Liver (tissue), 9 donors: ENCODE data around the gene GTF3C5. TPM values are rescaled to one million over a fixed set of nuclear protein-coding genes. Genes with fewer than 3 reads are reported as not detected.

Experiments used
- DNase-seq: peaks from one replicate; pipeline ENCODE4 v3.0.0-alpha.2; 2017; ENCODE audit warnings: low spot score
- H3K27ac ChIP-seq, 2 donors: one replicate each; pipeline ENCODE4 v1.7.0; 2013; ENCODE audit warnings: inconsistent platforms in 2 of 2, low read length in 2 of 2, control low read depth in 1 of 2, low read depth in 1 of 2, mild to moderate bottlenecking in 1 of 2
- H3K27me3 ChIP-seq, 4 donors: one replicate each; pipeline versions ENCODE4 v1.6.1 to v1.7.0; 2013; ENCODE audit warnings: low read length in 3 of 4, inconsistent platforms in 1 of 4, mild to moderate bottlenecking in 1 of 4, moderate library complexity in 1 of 4; ENCODE audit not compliant: control insufficient read depth in 4 of 4, insufficient read depth in 4 of 4
- H3K36me3 ChIP-seq, 4 donors: one replicate each; pipeline versions ENCODE4 v1.6.1 to v1.7.0; 2013; ENCODE audit warnings: low read length in 3 of 4, mild to moderate bottlenecking in 3 of 4, low read depth in 1 of 4, moderate library complexity in 1 of 4; ENCODE audit not compliant: control insufficient read depth in 4 of 4, insufficient read depth in 3 of 4
- H3K4me1 ChIP-seq, 4 donors: one replicate each; pipeline versions ENCODE4 v1.6.1 to v1.7.0; 2013; ENCODE audit warnings: low read length in 3 of 4, mild to moderate bottlenecking in 3 of 4, moderate library complexity in 1 of 4; ENCODE audit not compliant: control insufficient read depth in 4 of 4, insufficient read depth in 4 of 4
- H3K4me3 ChIP-seq, 3 donors: one replicate each; pipeline versions ENCODE4 v1.6.1 to v1.7.0; 2013; ENCODE audit warnings: low read length in 3 of 3, control low read depth in 1 of 3, low read depth in 1 of 3, mild to moderate bottlenecking in 1 of 3
- H3K9ac ChIP-seq, 2 donors: one replicate each; pipeline ENCODE4 v1.7.0; 2013; ENCODE audit warnings: low read length in 2 of 2, mild to moderate bottlenecking in 2 of 2, moderate library complexity in 2 of 2, control low read depth in 1 of 2, low read depth in 1 of 2
- H3K9me3 ChIP-seq, 4 donors: one replicate each; pipeline versions ENCODE4 v1.6.1 to v1.7.0; 2013; ENCODE audit warnings: low read length in 3 of 4; ENCODE audit not compliant: control insufficient read depth in 4 of 4
- EGR1 ChIP-seq, 2 donors: IDR thresholded peaks; 2 replicates each; pipeline ENCODE4 v1.6.1; 2016 to 2018; ENCODE audit warnings: antibody characterized with exemption in 2 of 2, low read depth in 2 of 2
- FOXA2 ChIP-seq: IDR thresholded peaks from 2 replicates; pipeline ENCODE4 v1.6.1; 2016; ENCODE audit warnings: antibody characterized with exemption
- GABPA ChIP-seq, 2 donors: IDR thresholded peaks in 1 of 2; conservative IDR thresholded peaks in 1 of 2; 2 replicates each; pipeline ENCODE4 v1.6.1; 2016; ENCODE audit warnings: antibody characterized with exemption in 2 of 2, mild to moderate bottlenecking in 1 of 2, moderate library complexity in 1 of 2
- HNF4A ChIP-seq, 2 donors: conservative IDR thresholded peaks; 2 replicates each; pipeline ENCODE4 v1.6.1; 2016; ENCODE audit warnings: antibody characterized with exemption in 2 of 2, mild to moderate bottlenecking in 2 of 2
- HNF4G ChIP-seq: IDR thresholded peaks from 2 replicates; pipeline ENCODE4 v1.6.1; 2016; ENCODE audit warnings: antibody characterized with exemption
- JUND ChIP-seq, 2 donors: IDR thresholded peaks; 2 replicates each; pipeline ENCODE4 v1.6.1; 2016; ENCODE audit warnings: antibody characterized with exemption in 2 of 2
- NR2F2 ChIP-seq: IDR thresholded peaks from 2 replicates; pipeline ENCODE4 v1.6.1; 2016; ENCODE audit warnings: antibody characterized with exemption
- RAD21 ChIP-seq, 2 donors: IDR thresholded peaks; 2 replicates each; pipeline ENCODE4 v1.6.1; 2016; ENCODE audit warnings: antibody characterized with exemption in 2 of 2, mild to moderate bottlenecking in 2 of 2
- RXRA ChIP-seq, 2 donors: IDR thresholded peaks; 2 replicates each; pipeline ENCODE4 v1.6.1; 2017 to 2018; ENCODE audit warnings: antibody characterized with exemption in 2 of 2, mild to moderate bottlenecking in 1 of 2
- SP1 ChIP-seq: IDR thresholded peaks from 2 replicates; pipeline ENCODE4 v1.6.1; 2018; ENCODE audit warnings: antibody characterized with exemption, mild to moderate bottlenecking
- YY1 ChIP-seq: IDR thresholded peaks from 2 replicates; pipeline ENCODE4 v1.6.1; 2016; ENCODE audit warnings: antibody characterized with exemption, mild to moderate bottlenecking
- WGBS: extraction: QIAGEN DNeasy Blood & Tissue Kit; methylation state at CpG from one replicate; pipeline ENCODE4 v1.1.7; 2013; 5-methylcytosine and 5-hydroxymethylcytosine counted together
- polyA plus RNA-seq, 2 donors: library from polyadenylated mRNA; stranded (reverse) in 1 of 2; unstranded in 1 of 2; fragments of 200-250 nt in 1 of 2; fragments of >200 nt in 1 of 2; fragmentation: Nextera tagmentation in 1 of 2; extraction: Ambion mirVana in 1 of 2; gene quantifications; one replicate each; pipeline versions ENCODE4 v1.2.1 to v1.2.3, GENCODE V29; 2013 to 2015
- total RNA-seq, 2 donors: library from RNA; depleted of rRNA; stranded (reverse); fragments of >200 nt; gene quantifications; one replicate each; pipeline ENCODE4 v1.2.3, GENCODE V29; 2014
- TF ChIP-seq, protein P1 (sequence below): IDR thresholded peaks from 2 replicates; pipeline ENCODE4 v1.6.1; 2016; ENCODE audit warnings: antibody characterized with exemption, mild to moderate bottlenecking
- TF ChIP-seq, protein P2 (sequence below): fragments of 150-350 bp; IDR thresholded peaks from 2 replicates; pipeline ENCODE4 v1.5.1; 2017; ENCODE audit warnings: improper control_type of control experiment, low read depth, low read length; ENCODE audit not compliant: missing input control
- TF ChIP-seq, protein P3 (sequence below): IDR thresholded peaks from 2 replicates; pipeline ENCODE4 v1.6.1; 2016; ENCODE audit warnings: antibody characterized with exemption
- TF ChIP-seq, protein P4 (sequence below): IDR thresholded peaks from 2 replicates; pipeline ENCODE4 v1.6.1; 2016; ENCODE audit warnings: antibody characterized with exemption
- donor health status: healthy.
- donor health status: healthy.
- donor health status: healthy.
- donor health status: healthy.
- donor health status: healthy.

Gene GTF3C5
- total and polyA plus RNA-seq, 4 donors = 13.2 to 26.2 (median 18.2) TPM

DNA sequence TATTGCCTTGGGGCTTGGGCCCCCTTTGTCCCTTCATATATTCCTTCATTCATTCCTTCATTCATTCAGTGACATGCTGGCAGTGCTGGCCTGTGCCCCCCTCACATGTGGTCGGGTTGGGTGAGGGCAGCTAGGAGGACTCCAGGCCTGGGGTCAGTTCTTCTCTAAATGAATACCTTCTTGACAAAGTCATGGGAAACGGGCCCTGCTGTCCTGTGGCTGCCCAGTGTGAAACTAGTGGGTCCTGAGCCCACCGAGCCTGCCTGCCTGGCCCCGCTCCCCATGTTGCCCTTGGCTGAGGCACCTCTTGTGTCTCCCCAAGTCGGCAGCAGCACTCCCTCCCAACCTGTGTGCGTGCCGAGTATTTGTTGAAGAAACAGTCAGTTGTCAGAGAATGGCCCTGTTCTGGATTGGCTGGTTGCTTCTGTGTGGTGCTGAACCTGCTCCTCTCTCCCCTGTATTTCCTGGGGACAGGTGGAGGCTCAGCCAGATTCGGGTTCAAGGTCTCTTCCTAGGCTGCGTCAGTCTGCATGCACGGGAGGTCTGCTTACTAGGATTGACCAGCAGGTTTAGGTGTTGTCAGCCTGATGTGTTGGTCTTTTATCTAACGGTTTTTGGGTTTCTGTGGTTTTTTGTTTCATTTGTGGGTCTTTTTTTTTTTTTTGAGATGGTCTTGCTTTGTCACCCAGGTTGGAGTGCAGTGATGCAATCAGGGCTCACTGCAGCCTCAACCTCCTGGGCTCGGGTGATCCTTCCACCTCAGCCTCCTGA lies 27.9 kb downstream of the GTF3C5 start:
- peaks cover 5 to 42% (median 22%) of the 10 kb centered on the region in 4 donors for H3K36me3 ChIP-seq
- WGBS = 84% methylated on average over 12 of the region's 12 CpGs
- no peaks in the 10 kb centered on the region for H3K27me3 ChIP-seq

DNA sequence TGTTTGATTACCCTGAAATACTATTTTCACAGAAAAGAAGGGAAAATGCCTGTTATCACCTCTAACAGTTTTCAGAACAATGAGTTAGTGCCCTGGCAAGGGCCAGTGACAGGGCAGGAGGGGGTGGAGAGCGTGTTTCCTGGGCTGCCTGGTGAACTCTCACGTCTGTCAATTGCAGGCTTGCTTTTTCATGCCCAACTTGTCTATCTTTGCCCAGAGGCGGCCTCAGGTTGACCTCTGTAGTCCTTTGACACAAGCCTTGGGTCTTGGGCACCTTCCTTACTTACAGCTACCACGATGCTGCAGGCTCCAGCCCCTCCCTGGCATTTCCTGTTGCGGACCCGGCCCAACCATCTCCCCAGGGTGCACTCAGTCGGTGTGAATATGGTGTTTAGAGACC lies 28.8 kb downstream of the GTF3C5 start:
- H3K9ac ChIP-seq = no peak overlapping the region
- 69% methylated on average over 7 of the region's 7 CpGs for WGBS
- H3K27ac ChIP-seq = no peak overlapping the region
- no peaks in the 10 kb centered on the region for H3K27me3 ChIP-seq
- no peak for DNase-seq
- H3K9me3 ChIP-seq = no peaks in the 10 kb centered on the region
- H3K4me3 ChIP-seq = no peak overlapping the region
- no peaks in the 10 kb centered on the region for H3K4me1 ChIP-seq
- H3K36me3 ChIP-seq = peaks cover 5 to 33% (median 16%) of the 10 kb centered on the region in 4 donors
- no peak for TF ChIP-seq GABPA (IDR thresholded peaks at IDR 0.05 in 1 of 2, conservative IDR thresholded peaks at IDR 0.05 in 1 of 2)
- TF ChIP-seq NR2F2 = no peak
- TF ChIP-seq, protein P1, sequence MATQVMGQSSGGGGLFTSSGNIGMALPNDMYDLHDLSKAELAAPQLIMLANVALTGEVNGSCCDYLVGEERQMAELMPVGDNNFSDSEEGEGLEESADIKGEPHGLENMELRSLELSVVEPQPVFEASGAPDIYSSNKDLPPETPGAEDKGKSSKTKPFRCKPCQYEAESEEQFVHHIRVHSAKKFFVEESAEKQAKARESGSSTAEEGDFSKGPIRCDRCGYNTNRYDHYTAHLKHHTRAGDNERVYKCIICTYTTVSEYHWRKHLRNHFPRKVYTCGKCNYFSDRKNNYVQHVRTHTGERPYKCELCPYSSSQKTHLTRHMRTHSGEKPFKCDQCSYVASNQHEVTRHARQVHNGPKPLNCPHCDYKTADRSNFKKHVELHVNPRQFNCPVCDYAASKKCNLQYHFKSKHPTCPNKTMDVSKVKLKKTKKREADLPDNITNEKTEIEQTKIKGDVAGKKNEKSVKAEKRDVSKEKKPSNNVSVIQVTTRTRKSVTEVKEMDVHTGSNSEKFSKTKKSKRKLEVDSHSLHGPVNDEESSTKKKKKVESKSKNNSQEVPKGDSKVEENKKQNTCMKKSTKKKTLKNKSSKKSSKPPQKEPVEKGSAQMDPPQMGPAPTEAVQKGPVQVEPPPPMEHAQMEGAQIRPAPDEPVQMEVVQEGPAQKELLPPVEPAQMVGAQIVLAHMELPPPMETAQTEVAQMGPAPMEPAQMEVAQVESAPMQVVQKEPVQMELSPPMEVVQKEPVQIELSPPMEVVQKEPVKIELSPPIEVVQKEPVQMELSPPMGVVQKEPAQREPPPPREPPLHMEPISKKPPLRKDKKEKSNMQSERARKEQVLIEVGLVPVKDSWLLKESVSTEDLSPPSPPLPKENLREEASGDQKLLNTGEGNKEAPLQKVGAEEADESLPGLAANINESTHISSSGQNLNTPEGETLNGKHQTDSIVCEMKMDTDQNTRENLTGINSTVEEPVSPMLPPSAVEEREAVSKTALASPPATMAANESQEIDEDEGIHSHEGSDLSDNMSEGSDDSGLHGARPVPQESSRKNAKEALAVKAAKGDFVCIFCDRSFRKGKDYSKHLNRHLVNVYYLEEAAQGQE = no peak
- TF ChIP-seq SP1 = no peak
- TF ChIP-seq EGR1 (IDR thresholded peaks at IDR 0.05; ENCODE audit: low read depth in 2 of 2) = no peak
- TF ChIP-seq HNF4A (conservative IDR thresholded peaks at IDR 0.05) = no peak
- no peak for TF ChIP-seq YY1
- no peak for TF ChIP-seq FOXA2
- no peak for TF ChIP-seq JUND (IDR thresholded peaks at IDR 0.05)
- no peak for TF ChIP-seq RXRA (IDR thresholded peaks at IDR 0.05)
- no peak for TF ChIP-seq RAD21 (IDR thresholded peaks at IDR 0.05)
- TF ChIP-seq HNF4G = no peak
- TF ChIP-seq, protein P2, sequence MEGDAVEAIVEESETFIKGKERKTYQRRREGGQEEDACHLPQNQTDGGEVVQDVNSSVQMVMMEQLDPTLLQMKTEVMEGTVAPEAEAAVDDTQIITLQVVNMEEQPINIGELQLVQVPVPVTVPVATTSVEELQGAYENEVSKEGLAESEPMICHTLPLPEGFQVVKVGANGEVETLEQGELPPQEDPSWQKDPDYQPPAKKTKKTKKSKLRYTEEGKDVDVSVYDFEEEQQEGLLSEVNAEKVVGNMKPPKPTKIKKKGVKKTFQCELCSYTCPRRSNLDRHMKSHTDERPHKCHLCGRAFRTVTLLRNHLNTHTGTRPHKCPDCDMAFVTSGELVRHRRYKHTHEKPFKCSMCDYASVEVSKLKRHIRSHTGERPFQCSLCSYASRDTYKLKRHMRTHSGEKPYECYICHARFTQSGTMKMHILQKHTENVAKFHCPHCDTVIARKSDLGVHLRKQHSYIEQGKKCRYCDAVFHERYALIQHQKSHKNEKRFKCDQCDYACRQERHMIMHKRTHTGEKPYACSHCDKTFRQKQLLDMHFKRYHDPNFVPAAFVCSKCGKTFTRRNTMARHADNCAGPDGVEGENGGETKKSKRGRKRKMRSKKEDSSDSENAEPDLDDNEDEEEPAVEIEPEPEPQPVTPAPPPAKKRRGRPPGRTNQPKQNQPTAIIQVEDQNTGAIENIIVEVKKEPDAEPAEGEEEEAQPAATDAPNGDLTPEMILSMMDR = no peak
- TF ChIP-seq, protein P3, sequence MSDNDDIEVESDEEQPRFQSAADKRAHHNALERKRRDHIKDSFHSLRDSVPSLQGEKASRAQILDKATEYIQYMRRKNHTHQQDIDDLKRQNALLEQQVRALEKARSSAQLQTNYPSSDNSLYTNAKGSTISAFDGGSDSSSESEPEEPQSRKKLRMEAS = no peak

More for the DNA sequence above, 27.9 kb downstream of the GTF3C5 start:
- TF ChIP-seq, protein P4, sequence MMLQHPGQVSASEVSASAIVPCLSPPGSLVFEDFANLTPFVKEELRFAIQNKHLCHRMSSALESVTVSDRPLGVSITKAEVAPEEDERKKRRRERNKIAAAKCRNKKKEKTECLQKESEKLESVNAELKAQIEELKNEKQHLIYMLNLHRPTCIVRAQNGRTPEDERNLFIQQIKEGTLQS = no peak
- TF ChIP-seq RXRA (IDR thresholded peaks at IDR 0.05) (no peak), YY1 (no peak), NR2F2 (no peak)
- TF ChIP-seq, protein P1 = no peak
- TF ChIP-seq, protein P2 = no peak
- Histone ChIP-seq H3K9ac (no peak overlapping the region), H3K9me3 (no peaks in the 10 kb centered on the region), H3K27ac (no peak overlapping the region), H3K4me3 (no peak overlapping the region), H3K4me1 (no peaks in the 10 kb centered on the region)
- DNase-seq = no peak
